Left renal cortex interstitium (tissue), 4 donors: ENCODE data around the gene ZFHX2. TPM values are rescaled to one million over a fixed set of nuclear protein-coding genes. Genes with fewer than 3 reads are reported as not detected.

ENCODE experiments used
- DNase-seq, 4 donors: peaks; one replicate each; pipeline ENCODE4 v3.0.0-alpha.2; 2013; ENCODE audit warnings: low read depth in 4 of 4, low spot score in 2 of 4, missing footprints in 1 of 4
- polyA plus RNA-seq, 4 donors: library from polyadenylated mRNA; unstranded; fragments of 120-200 nt; gene quantifications; one replicate each; pipeline ENCODE4 v1.2.1, GENCODE V29; 2013; ENCODE audit not compliant: insufficient read length in 4 of 4

ZFHX2 gene
- polyA plus RNA-seq, 4 donors = 5.3 to 12.2 (median 8.3) TPM

DNA sequence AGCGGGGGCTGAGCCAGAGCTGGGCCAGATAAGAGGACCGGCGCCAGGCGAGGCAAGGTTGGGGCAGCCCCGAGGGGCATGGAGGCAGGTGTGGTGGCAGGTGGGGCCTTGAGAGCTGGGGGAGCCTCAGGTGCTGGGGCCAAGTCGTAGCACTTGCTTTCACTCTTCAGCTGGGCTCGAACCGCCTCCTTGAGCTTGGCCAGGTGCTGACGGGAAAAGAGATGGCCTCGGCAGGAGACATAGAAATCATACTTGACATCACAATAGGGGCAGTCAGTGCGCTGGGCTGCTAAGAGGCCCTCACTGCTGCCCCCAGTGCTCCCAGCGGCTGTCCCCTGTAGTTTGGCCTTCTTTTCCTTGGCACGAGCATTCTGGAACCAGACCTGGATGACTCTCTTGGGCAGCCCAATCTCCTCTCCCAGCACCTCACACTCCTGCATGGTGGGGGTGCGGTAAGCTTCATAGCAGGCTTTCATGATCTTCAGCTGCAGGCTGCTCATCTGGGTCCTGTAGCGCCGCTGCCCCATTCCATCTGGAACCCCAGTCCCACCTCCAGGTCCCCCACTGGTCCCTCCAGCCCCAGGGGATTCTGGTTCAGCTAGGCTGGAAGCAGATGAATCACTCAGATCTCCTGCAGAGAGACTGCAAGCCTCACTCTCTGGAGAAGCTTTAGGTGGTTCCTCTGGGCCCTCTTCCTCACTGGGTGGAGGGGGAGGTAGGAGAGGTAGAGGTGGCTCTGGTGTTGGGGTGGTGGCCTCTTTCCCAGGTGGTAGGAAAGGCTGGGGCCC lies 28.1 kb downstream of the ZFHX2 start:
- DNase-seq = no peak

GRCh38 chr14:23522643-23523198 lies 28.8 kb downstream of the ZFHX2 start:
- DNase-seq = no peak

DNA sequence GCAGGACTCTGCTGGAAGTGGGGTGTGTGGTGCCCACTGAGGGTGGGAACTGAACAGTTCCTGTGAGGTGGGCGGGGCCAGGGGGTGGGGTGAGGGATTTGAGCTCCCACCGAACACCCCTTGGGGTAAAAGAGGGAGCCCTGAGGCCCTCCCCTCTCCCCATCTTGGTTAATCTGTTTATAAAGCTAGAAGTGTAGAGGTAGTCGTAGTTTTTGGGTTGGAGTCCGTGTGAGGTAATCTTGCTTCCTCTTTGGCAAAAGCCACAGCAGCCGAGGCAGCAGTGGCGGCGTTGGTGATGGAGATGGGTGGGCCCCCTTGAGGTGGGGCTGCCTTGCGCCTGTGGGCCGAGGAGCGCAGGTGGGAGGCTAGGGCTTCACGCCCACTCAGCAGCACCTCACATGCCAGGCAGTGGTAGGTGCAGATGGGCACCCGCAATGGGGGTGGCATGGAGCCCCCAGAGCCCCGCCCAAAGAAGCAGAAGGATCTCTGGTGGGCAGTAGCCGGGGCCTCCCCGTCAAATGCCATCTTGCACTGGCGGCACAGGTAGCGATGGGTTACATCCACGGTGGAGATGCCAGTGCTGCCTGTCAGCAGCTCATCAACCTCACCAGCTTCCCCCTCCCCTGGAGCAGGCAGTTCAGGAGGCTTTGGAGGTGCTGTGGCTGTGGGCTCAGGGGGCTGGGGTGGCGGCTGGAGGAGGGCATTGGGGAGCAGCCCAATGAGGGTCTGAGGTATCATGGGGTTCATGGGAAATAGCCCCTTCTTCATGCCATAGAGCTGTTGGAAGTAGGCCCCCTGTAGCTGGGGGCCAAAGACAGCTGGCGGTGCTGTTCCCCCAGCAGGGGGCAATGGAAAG lies 29.6 kb downstream of the ZFHX2 start:
- no peak for DNase-seq

- no peak for DNase-seq
Measured at GRCh38 chr14:23520899-23521533, 30.5 kb downstream of the ZFHX2 start.

DNA sequence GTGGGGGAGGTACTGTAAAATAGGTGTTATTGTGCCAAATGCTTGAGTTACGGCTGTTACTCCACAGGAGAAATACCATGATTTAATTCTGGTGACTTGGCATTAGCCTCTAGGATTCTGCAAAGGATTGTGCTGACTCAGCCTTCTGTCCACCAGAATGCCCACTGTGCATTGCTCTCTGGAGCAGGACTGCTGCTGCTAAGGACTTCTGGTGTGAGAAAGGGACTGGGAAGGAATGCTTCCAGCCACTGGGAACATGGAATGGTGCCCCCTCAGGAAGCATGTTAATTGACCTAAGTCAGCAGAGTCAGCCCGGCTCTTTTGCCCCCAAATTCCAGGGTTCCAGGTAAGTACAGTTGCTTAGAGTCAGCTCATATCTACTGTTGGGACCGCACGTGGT lies 32.9 kb downstream of the ZFHX2 start:
- DNase-seq = no peak

GRCh38 chr14:23517650-23518326 lies 33.8 kb downstream of the ZFHX2 start:
- no peak for DNase-seq

- no peak for DNase-seq
Measured at GRCh38 chr14:23514644-23514957, 37.0 kb downstream of the ZFHX2 start.

DNA sequence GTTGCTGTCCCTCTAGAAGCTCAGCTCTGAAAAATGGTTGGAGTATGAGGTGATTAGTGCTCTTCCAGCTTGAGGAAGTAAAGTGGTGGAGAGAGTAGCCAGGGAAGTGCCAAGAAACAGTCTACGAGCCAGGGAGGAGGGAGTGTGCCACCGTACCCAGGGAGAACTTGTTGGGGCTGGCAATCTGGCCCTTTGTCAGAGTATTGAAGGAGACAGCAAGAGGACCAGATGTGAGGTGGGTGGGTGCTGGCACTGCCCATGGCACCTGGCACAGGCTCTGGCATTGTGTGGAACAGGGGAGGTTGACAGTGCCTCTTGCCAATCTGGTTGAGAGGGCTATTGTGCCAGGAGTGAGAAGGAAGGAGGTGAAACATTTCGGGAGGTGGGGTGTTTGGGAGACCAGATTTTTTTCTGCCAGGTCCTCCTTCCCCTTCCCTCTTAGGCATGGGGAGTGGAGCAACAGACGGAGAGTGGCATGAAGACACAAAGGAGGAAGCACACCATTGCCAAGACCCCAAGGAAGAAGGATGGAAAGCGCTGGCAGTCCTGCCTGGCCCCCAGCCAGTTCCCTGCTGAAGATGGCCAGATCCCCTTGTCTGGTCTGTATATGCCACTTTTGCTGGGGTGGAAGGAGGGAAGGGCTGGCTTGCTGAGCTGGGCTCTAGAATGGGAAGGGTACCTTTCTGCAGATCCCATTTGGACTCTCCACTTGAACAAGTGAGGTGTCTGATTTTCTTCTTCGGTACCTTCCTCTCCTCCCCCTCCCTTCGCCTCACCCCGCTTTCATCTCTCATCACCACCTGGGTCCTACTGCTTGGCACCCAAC lies 37.5 kb downstream of the ZFHX2 start:
- DNase-seq = no peak

DNA sequence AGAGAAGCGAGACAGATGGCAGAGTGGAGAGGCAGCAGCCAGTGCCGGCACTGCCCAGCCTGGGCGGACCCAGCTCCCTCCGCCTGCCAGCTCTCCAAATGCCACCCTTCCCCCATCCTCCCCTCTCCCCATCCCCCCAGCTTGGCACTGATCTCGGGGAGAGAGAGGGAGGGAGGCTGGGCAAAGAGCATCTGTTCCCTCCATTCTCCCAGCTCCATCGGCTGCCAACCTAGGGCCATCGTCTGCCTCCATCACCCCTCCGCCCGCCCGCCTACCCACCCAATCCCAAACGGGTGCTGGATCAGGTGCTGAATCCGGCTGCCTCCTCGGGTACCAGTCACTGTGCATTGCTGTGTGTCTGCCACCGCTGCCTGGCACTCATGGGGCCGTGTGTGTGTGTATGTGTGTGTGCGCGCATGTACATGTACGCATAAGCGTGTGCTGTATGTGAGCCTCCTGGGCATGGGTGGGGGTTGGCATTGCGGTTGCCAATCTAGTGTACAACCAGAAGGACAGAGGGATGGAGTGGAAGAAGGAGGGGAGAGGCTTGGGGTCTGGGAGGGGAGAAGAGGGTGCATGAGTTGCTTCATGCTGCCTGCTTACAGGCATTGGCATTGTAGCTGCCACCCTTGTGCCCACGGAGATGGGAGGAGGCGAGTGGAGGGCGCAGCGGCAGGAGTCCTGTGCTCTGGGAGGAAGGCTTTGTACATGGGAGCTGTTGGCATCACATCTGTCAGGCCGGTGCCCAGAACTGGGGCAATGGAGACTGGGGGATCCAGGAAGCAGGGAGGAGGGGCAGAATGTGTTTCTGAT lies 38.4 kb downstream of the ZFHX2 start:
- DNase-seq = no peak

DNA sequence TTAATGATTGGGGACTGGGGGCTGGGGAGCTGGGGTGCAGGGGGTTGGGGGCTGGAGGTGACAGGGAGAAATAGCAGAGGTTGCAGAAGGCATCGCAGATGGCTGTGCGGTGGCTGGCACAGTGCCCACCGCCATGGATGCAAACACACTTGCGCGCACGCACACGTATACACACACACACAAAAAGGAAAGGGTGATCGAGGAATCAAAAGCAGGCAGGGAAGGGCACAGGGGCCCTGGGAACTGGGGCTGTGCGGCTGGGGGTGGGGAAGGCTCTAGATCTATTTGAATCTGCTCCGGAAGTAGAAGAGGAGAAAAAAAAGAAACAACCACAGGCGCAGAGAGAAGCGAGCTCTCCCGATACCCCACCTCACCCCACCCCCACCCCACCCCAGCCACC lies 39.4 kb downstream of the ZFHX2 start:
- DNase-seq = no peak

DNA sequence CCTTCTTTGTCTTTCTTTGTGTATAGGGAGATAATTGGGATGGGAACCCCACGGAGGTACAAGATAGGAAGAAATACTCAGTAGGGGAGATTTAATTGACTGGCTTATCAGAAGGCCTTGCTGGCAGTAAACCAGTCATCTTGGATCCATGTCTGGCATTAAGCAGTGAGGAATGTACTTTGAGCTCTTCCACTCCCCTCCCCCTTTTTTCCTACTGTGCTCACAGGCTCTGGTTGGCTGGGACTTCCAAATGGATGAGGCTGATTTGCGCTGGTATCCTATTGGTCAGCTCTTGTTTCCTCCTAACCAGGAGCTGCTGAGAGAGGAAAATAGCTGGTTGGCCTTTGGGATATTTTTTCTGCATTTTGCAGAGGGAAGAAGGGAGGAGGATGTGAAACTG lies 57.3 kb downstream of the ZFHX2 start:
- no peak for DNase-seq

- DNase-seq = no peak
Measured at GRCh38 chr14:23492618-23493272, 58.8 kb downstream of the ZFHX2 start.

DNA sequence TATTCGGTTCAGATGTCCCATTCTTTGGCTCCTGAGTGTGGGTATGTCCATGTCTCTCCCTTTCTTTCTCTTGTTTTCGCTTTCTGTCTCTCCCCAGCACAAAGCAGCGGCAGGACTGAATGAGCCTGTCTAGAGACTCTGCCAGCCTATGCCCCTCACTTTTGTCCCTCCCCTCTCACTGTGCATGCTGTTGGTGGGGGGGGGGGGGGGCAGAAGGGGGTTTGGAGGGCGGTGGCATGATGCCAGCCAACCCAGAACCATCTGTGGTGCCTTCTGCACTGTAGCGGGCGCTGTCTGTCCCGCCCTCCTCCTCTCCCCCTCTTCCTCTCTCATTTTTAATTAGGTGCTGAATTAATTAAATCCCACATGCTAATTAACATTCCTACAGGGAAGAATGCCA lies 64.3 kb downstream of the ZFHX2 start:
- DNase-seq = no peak

DNA sequence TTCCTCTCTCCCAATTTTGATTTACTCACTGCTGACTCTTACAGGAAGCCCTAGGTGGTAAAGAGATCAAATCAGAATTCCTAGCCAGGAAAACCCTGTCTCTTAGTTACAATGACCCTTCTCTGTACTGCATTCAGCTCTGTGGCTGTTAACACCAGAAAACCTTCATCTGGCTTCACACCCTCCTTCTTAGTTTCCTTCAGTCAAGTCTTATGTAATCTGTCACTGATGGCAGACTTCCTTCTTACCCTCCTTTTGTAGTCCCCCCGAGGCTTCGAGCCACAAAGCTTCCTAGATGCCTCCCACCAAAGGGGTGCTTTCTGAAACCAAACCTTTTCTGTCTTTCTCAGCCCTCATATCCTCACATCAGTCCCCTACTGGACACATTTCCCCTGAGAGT lies 65.5 kb downstream of the ZFHX2 start:
- no peak for DNase-seq

DNA sequence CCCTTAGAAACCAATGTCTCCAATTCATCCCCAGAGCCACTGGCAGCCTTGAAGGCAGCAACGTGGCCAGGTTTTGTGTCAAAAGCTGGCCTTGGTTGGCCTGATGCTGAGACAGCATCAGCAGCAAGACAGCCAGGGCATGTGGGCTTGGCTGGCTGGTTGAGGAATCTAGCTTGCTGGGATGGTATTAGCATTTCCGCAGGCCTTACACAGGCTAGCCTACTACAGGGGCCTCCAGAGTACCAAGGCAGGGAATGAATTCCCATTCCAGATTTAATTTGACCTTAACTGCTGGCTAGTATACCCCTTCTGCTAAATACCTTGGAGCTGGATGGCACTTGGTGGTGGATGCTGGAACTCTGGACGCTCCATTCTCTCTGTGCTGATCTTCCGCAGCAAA lies 66.2 kb downstream of the ZFHX2 start:
- no peak for DNase-seq

DNA sequence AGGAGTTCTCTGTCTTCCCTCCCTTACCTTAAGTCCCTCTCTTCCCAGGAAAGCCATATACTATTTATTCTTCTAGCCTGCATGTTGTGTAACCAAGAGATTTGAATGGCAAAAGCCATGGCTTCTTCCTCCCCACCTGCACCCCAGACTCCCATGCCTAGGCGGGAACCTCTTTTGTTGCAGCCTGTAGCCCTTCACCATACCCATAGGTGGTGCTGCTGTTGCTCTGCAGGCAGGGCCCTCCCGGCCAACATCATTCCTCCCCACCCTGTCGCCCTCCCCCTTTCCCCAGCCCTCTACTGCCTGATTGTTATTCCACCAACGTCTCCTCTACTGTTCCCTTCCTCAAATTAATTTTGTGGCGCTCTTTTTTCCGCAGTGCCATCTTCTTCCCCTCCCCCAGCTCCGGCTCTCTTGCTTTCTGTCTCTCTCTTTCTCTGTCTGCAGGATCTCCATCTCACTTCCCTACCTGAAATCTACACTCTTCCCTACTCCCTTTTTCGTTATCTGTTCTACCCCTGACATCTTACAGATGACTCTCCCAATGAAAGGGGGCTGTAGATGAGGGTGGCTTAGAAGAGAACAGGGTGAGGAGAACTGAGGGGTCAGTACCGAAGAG lies 68.2 kb downstream of the ZFHX2 start:
- no peak for DNase-seq

- no peak for DNase-seq
Measured at GRCh38 chr14:23482823-23483148, 68.8 kb downstream of the ZFHX2 start.
